PFSK-1 (cell line): Measurements from ENCODE around the gene AP1S2. TPM values are rescaled to one million over a fixed set of nuclear protein-coding genes. Genes with fewer than 3 reads are reported as not detected.

Experiments used
- FOXP2 ChIP-seq: optimal IDR thresholded peaks from 2 replicates; pipeline ENCODE3; 2011; ENCODE audit warnings: borderline replicate concordance, control low read depth, inconsistent platforms; ENCODE audit not compliant: insufficient read depth; ENCODE audit errors: extremely low read length, extremely low read depth
- POLR2AphosphoS5 ChIP-seq: IDR thresholded peaks from 2 replicates; pipeline ENCODE4 v1.6.1; 2012; ENCODE audit warnings: low read depth, mild to moderate bottlenecking, control low read depth, low read length, moderate library complexity
- REST ChIP-seq, 2 experiments: IDR thresholded peaks; 2 replicates each; pipeline versions ENCODE4 v1.6.1 to v1.8.0; 2011 to 2012; ENCODE audit warnings: low read depth in 2 of 2, low read length in 2 of 2, control low read depth in 1 of 2, inconsistent platforms in 1 of 2, mild to moderate bottlenecking in 1 of 2, moderate library complexity in 1 of 2; ENCODE audit not compliant: insufficient read depth in 1 of 2
- SIN3A ChIP-seq: IDR thresholded peaks from 2 replicates; pipeline ENCODE4 v1.6.1; 2012; ENCODE audit warnings: mild to moderate bottlenecking, low read length, moderate library complexity, borderline replicate concordance; ENCODE audit not compliant: insufficient read depth
- TAF1 ChIP-seq: IDR thresholded peaks from 2 replicates; pipeline ENCODE4 v1.6.1; 2012; ENCODE audit warnings: low read length, control low read depth, borderline replicate concordance; ENCODE audit not compliant: insufficient read depth
- polyA plus RNA-seq: library from polyadenylated mRNA; unstranded; fragments of >200 nt; gene quantifications from one replicate; pipeline ENCODE4 v1.2.1, GENCODE V29; 2012; ENCODE audit warnings: low read depth, missing spikeins; ENCODE audit not compliant: insufficient read length

The AP1S2 gene
- 3.1 TPM for polyA plus RNA-seq

- no peak for TF ChIP-seq FOXP2
- TF ChIP-seq REST (IDR thresholded peaks at IDR 0.05; ENCODE audit: insufficient read depth in 1 of 2, low read depth in 2 of 2, low read length in 2 of 2), result no peak
- TF ChIP-seq POLR2AphosphoS5, result 0 out of 2 replicates have a peak, but pooled peaks have one; percentile 43
Observed at GRCh38 chrX:15854712-15855567, at the start of gene AP1S2. Gene AP1S2, minus strand, starts transcription at chrX:15854813. Its CDS starts 2,289 bp downstream, at chrX:15852524.

GRCh38 chrX:15903186-15903681 lies 48.6 kb upstream of the AP1S2 start:
- TF ChIP-seq TAF1, result no peak
- no peak for TF ChIP-seq SIN3A

GRCh38 chrX:15895334-15895733 lies 40.7 kb upstream of the AP1S2 start:
- no peak for TF ChIP-seq SIN3A
- TF ChIP-seq FOXP2, result no peak
- TF ChIP-seq REST (IDR thresholded peaks at IDR 0.05; ENCODE audit: insufficient read depth in 1 of 2, low read depth in 2 of 2, low read length in 2 of 2), result no peak
- TF ChIP-seq TAF1, result no peak
- TF ChIP-seq POLR2AphosphoS5, result no peak

GRCh38 chrX:15894724-15895123 lies 40.1 kb upstream of the AP1S2 start:
- TF ChIP-seq TAF1 (no peak), POLR2AphosphoS5 (no peak), FOXP2 (no peak), SIN3A (no peak), REST (IDR thresholded peaks at IDR 0.05; ENCODE audit: insufficient read depth in 1 of 2, low read depth in 2 of 2, low read length in 2 of 2) (no peak)

- TF ChIP-seq FOXP2, result no peak
- TF ChIP-seq TAF1, result no peak
- no peak for TF ChIP-seq POLR2AphosphoS5
- no peak for TF ChIP-seq REST (IDR thresholded peaks at IDR 0.05; ENCODE audit: insufficient read depth in 1 of 2, low read depth in 2 of 2, low read length in 2 of 2)
- TF ChIP-seq SIN3A, result no peak
Observed at GRCh38 chrX:15890463-15890862, 35.9 kb upstream of the AP1S2 start.
